ENCODE data around the gene CD151.

The CD151 gene

GRCh38 chr11:827897-828192, 4.9 kb upstream of the CD151 start, which contains the start of gene CRACR2B:
Gene CRACR2B, plus strand, starts transcription at chr11:827919. Its CDS starts 689 bp downstream, at chr11:828608.
- DNase-seq (ENCODE audit: low read depth in 2 of 2, low spot score in 1 of 2), result no peak

DNA sequence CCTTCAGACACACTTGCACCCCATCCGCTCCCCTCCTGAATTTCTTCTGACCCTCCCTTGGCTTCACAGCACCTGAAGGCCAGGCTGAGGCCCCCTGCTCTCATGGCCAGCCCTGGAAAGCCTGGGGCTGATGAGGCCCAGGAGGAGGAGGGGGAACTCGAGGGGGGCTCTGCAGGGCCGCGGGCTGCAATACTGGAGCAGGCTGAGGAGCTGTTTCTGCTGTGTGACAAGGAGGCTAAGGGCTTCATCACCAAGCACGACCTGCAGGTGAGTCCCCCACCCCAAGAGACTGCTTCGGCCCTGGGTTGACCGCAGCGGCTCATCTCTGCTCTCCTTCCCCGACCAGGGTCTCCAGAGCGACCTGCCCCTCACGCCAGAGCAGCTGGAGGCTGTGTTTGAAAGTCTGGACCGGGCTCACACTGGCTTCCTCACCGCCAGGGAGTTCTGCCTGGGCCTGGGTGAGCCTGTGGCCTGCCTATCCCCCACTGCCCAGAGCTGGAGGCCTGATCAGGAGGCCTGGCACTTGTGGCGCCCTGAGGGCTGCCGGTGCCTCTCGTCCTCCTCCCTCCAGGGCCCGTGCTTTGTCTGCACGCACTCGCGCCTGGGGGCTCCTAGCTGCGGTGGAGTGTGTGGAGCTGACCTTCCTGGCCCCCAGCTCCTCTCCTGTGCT, 4.1 kb upstream of the CD151 start:
- DNase-seq (ENCODE audit: low read depth in 2 of 2, low spot score in 1 of 2), result no peak

DNA sequence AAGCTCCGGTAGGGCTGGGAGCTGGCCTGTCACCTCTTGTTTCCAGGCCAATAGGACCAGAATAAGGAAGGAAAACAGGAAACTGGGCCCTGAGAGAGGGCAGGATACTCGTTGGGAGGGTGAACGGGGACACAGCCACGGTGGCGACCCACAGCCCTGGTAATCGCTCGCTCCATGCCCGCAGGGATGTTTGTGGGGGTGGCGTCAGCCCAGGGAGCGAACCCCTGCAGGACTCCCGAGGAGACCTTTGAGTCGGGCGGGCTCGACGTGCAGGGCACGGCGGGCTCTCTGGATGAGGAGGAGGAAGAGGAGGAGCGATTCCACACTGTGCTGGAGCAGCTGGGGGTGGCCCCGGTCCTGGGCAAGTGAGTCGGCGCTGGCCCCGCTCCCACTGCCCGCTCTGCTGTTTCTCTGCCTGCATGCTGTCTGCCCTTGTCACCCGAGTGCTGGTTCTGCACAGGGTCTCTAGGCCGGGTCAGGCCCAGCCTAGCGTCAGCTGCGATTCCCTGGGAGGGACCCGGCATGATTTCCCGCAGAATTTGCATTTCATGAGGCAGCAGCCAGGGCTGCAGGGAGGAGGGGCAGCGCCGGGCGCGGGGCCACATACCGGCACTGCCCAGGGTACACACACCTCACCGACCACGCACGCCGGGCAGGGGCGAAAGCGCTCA, 3.4 kb upstream of the CD151 start:
- DNase-seq (ENCODE audit: low read depth in 2 of 2, low spot score in 1 of 2), result no peak

- no peak for DNase-seq (ENCODE audit: low read depth in 2 of 2, low spot score in 1 of 2)
Observed at GRCh38 chr11:829847-830294, 2.9 kb upstream of the CD151 start.

DNA sequence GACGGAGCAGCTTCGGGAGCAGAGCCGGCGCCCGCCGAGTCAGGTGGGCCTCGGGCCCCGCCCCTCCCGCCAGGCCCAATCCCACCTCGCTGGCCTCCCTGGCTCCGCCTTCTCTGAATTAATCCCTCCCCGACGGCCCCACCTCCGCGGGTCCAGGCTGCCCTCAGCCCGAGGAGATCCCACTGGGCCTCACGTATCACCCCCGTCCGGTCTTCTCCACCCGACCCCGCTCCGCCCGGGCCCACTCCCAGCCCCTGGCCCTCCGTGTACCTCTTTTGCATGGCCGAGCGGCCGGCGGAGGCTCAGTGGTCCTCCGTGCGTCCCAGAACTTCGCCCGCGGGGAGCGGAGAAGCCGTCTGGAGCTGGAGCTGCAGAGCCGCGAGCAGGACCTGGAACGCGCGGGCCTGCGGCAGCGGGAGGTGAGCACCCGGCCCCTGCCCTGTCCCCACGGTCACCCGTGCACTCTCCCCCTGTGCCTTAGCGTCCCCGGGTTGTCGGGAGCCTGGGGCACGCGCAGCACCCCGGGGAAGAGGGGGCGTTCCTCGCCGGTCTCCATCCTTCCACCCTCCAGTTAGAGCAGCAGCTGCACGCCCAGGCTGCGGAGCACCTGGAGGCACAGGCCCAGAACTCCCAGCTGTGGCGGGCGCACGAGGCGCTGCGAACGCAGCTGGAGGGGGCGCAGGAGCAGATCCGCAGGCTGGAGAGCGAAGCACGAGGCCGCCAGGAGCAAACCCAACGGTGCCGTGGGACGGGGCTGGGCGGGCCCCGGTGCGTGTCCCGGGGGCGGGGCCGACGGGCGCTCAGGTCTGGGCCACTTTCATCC, 2.2 kb upstream of the CD151 start:
- DNase-seq (ENCODE audit: low read depth in 2 of 2, low spot score in 1 of 2), result peak in 1 of 2 donors; percentile 41

DNA sequence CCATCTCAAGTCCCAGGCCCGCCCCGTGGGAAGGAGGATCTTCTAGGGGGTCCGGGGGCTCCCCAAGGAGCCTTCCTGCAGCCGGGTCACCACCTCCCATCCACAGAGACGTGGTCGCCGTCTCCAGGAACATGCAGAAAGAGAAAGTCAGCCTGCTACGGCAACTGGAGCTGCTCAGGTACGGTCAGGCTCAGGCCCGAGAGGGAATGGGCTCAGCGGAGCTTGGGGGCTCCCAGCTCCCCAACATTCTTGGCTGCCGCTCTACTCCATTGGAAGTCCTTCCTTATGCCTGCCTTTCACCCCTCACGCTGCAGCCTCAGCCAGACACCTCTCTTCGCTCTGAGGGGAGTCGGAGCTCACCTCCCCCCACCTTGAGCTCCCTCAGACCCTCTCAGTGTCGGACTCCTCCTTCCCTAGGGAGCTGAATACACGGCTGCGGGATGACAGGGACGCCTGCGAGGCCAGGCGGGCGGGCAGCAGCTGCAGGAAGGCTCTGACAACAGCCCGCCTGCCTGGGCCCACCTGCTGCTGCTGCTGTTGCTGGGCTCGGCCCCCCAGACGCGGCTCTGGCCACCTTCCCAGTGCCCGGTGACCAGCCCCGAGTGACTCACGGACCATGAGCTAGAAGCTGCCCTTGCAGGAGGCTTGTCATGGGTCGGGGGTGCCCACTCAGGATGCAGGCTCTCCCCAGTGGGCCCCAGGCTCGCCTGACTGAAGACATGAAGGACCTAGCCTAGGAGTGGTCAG, 1.5 kb upstream of the CD151 start:
- no peak for DNase-seq (ENCODE audit: low read depth in 2 of 2, low spot score in 1 of 2)

- DNase-seq (ENCODE audit: low read depth in 2 of 2, low spot score in 1 of 2), result no peak
Observed at GRCh38 chr11:831961-832528, 707 bp upstream of the CD151 start.

DNA sequence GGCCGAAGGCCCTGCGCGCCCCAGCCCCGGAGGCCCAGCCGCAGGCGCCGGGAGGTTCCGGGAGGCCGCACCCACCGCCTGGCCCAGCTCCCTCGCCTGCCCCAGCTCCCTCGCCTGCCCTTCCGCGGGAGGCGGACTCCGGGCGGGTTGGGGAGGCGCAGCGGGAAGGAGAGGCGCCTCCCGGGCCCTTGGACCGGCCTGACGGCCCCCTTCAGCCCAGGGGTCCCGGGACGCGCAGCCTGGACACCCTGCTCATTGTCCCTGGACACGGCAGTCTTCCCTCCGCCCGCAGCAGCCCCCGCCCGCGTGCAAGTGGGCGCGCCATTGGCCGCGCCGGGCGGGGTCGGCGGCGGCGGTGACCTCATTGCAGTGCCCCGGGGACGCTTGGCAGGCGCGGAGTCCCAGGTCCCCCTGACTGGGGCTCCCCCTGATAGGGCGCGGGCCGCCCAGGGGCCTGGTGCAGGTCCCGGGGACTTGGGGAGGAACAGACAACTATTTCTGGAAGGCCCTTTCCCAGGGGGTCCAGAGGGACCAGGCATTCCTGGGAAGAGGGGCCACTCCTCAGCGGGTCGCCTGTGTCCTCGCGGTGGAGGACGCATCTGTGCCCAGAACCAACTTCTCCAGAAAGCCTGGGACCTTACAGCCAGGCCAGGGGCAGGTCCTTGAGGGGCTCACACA, 501 bp downstream of the CD151 start:
- DNase-seq (ENCODE audit: low read depth in 2 of 2, low spot score in 1 of 2), result no peak

DNA sequence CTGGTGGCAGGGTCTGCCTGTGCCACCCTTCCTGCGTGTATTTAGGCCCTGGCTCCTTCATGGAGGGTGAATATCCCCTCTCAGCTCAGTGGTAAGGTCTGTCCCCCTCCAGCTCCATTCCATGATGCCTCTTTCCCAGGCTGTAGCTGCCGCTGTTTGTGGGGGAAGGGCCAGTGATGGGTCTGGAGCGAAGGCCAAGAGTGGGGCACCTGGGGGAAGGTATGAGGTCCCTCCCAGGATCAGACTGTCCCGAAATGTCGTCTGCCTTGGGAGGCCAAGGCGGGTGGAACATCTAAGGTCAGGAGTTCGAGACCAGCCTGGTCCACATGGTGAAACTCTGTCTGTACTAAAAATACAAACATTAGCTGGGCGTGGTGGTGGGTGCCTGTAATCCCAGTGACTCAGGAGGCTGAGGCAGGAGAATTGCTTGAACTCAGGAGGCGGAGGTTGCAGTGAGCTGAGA, 1.1 kb downstream of the CD151 start:
- DNase-seq (ENCODE audit: low read depth in 2 of 2, low spot score in 1 of 2), result no peak

GRCh38 chr11:834371-835316, 1.9 kb downstream of the CD151 start:
- DNase-seq (ENCODE audit: low read depth in 2 of 2, low spot score in 1 of 2), result no peak

DNA sequence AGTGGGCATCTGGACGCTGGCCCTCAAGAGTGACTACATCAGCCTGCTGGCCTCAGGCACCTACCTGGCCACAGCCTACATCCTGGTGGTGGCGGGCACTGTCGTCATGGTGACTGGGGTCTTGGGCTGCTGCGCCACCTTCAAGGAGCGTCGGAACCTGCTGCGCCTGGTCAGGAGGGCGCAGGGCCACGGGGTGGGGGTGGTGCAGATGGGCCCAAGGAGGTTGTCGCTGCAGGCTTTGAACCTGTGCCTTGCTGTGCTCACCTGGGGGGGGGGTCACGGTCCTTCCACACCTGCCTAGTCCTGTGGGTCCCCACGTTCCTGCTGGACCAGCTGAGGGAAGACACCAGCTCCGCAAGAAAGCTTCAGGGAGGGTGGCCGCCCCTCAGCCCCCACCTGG, 3.5 kb downstream of the CD151 start:
- DNase-seq (ENCODE audit: low read depth in 2 of 2, low spot score in 1 of 2), result no peak

GRCh38 chr11:836700-837099, 3.9 kb downstream of the CD151 start:
- no peak for DNase-seq (ENCODE audit: low read depth in 2 of 2, low spot score in 1 of 2)

DNA sequence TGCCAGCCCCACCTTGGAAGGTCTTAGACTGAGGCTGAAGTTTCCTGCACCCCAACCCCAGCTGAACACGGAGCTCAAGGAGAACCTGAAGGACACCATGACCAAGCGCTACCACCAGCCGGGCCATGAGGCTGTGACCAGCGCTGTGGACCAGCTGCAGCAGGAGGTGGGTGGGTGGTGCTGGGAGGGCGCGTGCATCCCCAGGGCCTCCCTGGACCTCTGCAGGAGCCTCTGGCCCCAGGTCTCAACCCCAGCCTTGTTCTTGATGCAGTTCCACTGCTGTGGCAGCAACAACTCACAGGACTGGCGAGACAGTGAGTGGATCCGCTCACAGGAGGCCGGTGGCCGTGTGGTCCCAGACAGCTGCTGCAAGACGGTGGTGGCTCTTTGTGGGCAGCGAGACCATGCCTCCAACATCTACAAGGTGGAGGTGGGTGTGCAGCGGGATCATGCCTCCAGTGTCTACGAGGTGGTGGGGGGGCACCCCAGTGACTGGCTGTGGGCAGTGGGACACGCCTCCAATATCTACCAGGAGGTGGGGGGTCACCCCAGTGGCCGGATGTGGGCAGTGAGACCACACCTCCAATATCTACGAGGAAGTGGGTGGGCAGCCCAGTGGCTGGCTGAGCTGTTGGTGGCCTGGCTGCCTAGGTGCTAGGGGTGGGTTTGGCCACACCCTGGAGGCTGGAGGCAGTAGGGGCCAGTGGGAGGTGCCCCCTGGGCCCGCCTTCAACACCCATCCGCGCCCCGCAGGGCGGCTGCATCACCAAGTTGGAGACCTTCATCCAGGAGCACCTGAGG, 4.6 kb downstream of the CD151 start:
- no peak for DNase-seq (ENCODE audit: low read depth in 2 of 2, low spot score in 1 of 2)

GRCh38 chr11:837990-838307, 5.2 kb downstream of the CD151 start:
- no peak for DNase-seq (ENCODE audit: low read depth in 2 of 2, low spot score in 1 of 2)

- DNase-seq (ENCODE audit: low read depth in 2 of 2, low spot score in 1 of 2), result no peak
Observed at GRCh38 chr11:838441-839279, 5.9 kb downstream of the CD151 start.

GRCh38 chr11:839280-839623, 6.5 kb downstream of the CD151 start:
- no peak for DNase-seq (ENCODE audit: low read depth in 2 of 2, low spot score in 1 of 2)

GRCh38 chr11:839875-840617, 7.3 kb downstream of the CD151 start:
- DNase-seq (ENCODE audit: low read depth in 2 of 2, low spot score in 1 of 2), result no peak
